Esophagus muscularis mucosa (tissue), 4 donors: ENCODE measurements around the gene BAG5. TPM values are rescaled to one million over a fixed set of nuclear protein-coding genes. Genes with fewer than 3 reads are reported as not detected.

ENCODE experiments used
- DNase-seq: peaks from one replicate; pipeline ENCODE4 v3.0.0-alpha.2; 2017; ENCODE audit errors: extremely low spot score
- H3K27ac ChIP-seq, 4 donors: fragments of 200-600 bp; sonication (generic); replicated peaks in 1 of 4; 1 replicate in 3 of 4; 2 replicates in 1 of 4; pipeline ENCODE4 v1.5.1; 2016 to 2019; ENCODE audit warnings: mild to moderate bottlenecking in 1 of 4
- H3K27me3 ChIP-seq, 4 donors: fragments of 200-600 bp; sonication (generic); one replicate each; pipeline versions ENCODE4 v1.5.1 to v1.6.0; 2016 to 2019
- H3K36me3 ChIP-seq, 4 donors: fragments of 200-600 bp; sonication (generic); one replicate each; pipeline ENCODE4 v1.5.1; 2016 to 2019
- H3K4me1 ChIP-seq, 4 donors: fragments of 200-600 bp; sonication (generic); one replicate each; pipeline ENCODE4 v1.5.1; 2016 to 2019
- H3K4me3 ChIP-seq, 4 donors: fragments of 200-600 bp; sonication (generic); 1 replicate in 2 of 4; 2 replicates in 2 of 4; pipeline ENCODE4 v1.5.1; 2016 to 2019; ENCODE audit warnings: mild to moderate bottlenecking in 4 of 4, moderate library complexity in 1 of 4
- H3K9me3 ChIP-seq, 4 donors: fragments of 200-600 bp; sonication (generic); 1 replicate in 3 of 4; 2 replicates in 1 of 4; pipeline ENCODE4 v1.5.1; 2016 to 2019
- EP300 ChIP-seq: sonication (generic); formaldehyde crosslinking; IDR thresholded peaks from one replicate; pipeline ENCODE4 v1.6.1; 2017; ENCODE audit warnings: antibody characterized with exemption
- POLR2A ChIP-seq: fragments of 450-650 bp; IDR thresholded peaks from one replicate; pipeline ENCODE4 v1.6.1; 2017; ENCODE audit warnings: antibody characterized with exemption, moderate library complexity, mild to moderate bottlenecking, low read depth
- POLR2AphosphoS5 ChIP-seq, 2 donors: sonication (generic); formaldehyde crosslinking; IDR thresholded peaks; one replicate each; pipeline ENCODE4 v1.6.1; 2017; ENCODE audit warnings: antibody characterized with exemption in 2 of 2
- whole genome bisulfite sequencing: methylation state at CpG from one replicate; pipeline ENCODE4 v1.1.5; 2018; 5-methylcytosine and 5-hydroxymethylcytosine counted together
- intact Hi-C: fragments of 100-400 bp; cut with DNase I; formaldehyde crosslinking; loops from one replicate; pipeline ENCODE4 v1.15.1; 2023
- total RNA-seq, 4 donors: library from RNA; depleted of rRNA; stranded (reverse); fragments of >200 nt; gene quantifications; one replicate each; pipeline versions ENCODE4 v1.1.0 to v1.2.1, GENCODE V29; 2016
- TF ChIP-seq, protein P1 (sequence below), 3 experiments: fragments of 200-600 bp in 2 of 3; fragments of 450-650 bp in 1 of 3; sonication (generic) in 2 of 3; IDR thresholded peaks; one replicate each; pipeline ENCODE4 v1.5.1; 2017 to 2019; ENCODE audit warnings: antibody characterized with exemption in 3 of 3, mild to moderate bottlenecking in 2 of 3, moderate library complexity in 1 of 3

The BAG5 gene
- total RNA-seq, 4 donors from 2014 or later, result 27.4 to 34.7 (median 28.3) TPM

- 3% methylated on average over 19 of the region's 25 CpGs for WGBS
- Histone ChIP-seq H3K4me3 (peak overlapping the region; percentile 39 to 41 (median 40)), H3K4me1 (peaks cover 17 to 25% (median 22%) of the 10 kb centered on the region in 4 donors), H3K36me3 (no peaks in the 10 kb centered on the region), H3K27ac (peak overlapping the region in 1 of 4 donors; percentile 60), H3K27me3 (no peaks in the 10 kb centered on the region), H3K9me3 (peaks cover 0 to 10% (median 8%) of the 10 kb centered on the region in 4 donors)
- peak; percentile 96 for DNase-seq
- intact Hi-C loops, result no loop called here
- TF ChIP-seq, protein P1, sequence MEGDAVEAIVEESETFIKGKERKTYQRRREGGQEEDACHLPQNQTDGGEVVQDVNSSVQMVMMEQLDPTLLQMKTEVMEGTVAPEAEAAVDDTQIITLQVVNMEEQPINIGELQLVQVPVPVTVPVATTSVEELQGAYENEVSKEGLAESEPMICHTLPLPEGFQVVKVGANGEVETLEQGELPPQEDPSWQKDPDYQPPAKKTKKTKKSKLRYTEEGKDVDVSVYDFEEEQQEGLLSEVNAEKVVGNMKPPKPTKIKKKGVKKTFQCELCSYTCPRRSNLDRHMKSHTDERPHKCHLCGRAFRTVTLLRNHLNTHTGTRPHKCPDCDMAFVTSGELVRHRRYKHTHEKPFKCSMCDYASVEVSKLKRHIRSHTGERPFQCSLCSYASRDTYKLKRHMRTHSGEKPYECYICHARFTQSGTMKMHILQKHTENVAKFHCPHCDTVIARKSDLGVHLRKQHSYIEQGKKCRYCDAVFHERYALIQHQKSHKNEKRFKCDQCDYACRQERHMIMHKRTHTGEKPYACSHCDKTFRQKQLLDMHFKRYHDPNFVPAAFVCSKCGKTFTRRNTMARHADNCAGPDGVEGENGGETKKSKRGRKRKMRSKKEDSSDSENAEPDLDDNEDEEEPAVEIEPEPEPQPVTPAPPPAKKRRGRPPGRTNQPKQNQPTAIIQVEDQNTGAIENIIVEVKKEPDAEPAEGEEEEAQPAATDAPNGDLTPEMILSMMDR (IDR thresholded peaks at IDR 0.05), result peak; percentile 24 to 40 (median 24)
- TF ChIP-seq POLR2AphosphoS5 (IDR thresholded peaks at IDR 0.05) (peak; percentile 89 to 94), EP300 (no peak)
Measured at GRCh38 chr14:103606963-103607668, 44.7 kb upstream of the BAG5 start.

- Histone ChIP-seq H3K9me3 (no peaks in the 10 kb centered on the region), H3K4me3 (no peak overlapping the region), H3K27ac (no peak overlapping the region), H3K36me3 (no peaks in the 10 kb centered on the region), H3K27me3 (no peaks in the 10 kb centered on the region), H3K4me1 (peaks cover 17 to 25% (median 22%) of the 10 kb centered on the region in 4 donors)
- intact Hi-C loops, result no loop called here
- no peak for TF ChIP-seq POLR2A
- TF ChIP-seq EP300, result no peak
- TF ChIP-seq POLR2AphosphoS5 (IDR thresholded peaks at IDR 0.05), result no peak
- TF ChIP-seq, protein P1 (IDR thresholded peaks at IDR 0.05), result no peak
- WGBS, result 100% methylated on average over 4 of the region's 5 CpGs
- DNase-seq, result no peak
Measured at GRCh38 chr14:103604620-103605019, 42.2 kb upstream of the BAG5 start.

DNA sequence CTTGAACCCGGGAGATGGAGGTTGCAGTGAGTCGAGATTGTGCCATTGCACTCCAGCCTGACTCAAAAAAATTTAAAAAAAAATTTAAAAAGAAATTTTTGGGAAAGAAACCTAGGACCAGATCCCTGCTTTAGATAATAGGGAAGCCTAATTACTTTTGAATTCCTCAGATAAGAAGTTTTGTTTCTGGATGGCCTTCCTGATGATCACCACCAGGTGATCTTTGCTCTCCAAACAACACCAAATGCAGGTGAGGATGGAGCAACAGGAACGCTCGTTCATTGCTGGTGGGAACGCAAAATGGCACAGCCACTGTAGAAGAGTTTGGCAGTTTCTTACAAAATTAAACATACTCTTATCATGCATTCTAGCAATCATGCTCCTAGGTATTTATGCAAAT is 38.0 kb upstream of the BAG5 start:
- intact Hi-C loops, result no loop called here
- 95% methylated on average over 5 of the region's 5 CpGs for WGBS

DNA sequence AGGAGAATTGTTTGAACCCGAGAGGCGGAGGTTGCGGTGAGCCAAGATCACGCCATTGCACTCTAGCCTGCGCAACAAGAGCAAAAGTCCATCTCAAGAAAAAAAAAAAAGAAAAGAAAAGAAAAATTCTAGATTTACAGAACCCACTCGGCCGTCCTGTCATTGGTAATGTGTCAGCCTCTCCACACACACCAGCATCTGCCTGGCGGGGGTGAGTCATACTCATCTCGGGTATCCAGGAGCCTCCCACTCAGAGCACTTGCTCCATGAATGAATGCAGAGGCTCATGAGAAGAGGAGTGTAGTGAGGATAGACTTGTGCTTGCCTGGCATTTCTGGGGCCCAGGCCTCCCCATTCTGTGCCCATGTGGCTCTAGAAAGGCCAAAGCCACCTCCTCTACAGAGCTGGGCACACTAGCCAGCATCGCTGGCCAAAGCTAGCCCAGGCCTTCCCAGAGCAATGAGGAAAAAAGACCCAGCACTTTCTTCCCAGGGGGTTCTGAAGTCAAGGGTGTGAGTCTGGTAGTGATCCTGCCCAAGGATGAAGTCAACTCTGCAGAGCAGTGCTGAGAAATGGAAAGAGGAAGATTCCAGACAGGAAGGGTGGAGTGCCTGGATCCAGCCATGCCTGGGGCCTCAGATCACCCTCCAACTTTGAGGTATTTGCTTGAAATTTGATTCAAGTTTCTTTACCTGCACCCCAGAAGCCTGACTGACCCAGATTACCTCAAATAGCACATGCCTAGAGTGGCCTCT is 35.3 kb upstream of the BAG5 start:
- Histone ChIP-seq H3K27me3 (no peaks in the 10 kb centered on the region), H3K4me1 (peaks cover 6 to 20% (median 17%) of the 10 kb centered on the region in 4 donors), H3K36me3 (no peaks in the 10 kb centered on the region), H3K27ac (no peak overlapping the region), H3K4me3 (no peak overlapping the region), H3K9me3 (no peaks in the 10 kb centered on the region)
- intact Hi-C loops, result no loop called here
- DNase-seq, result no peak
- 69% methylated on average over 9 of the region's 10 CpGs for WGBS
- TF ChIP-seq, protein P1 (IDR thresholded peaks at IDR 0.05), result no peak
- TF ChIP-seq EP300, result no peak
- TF ChIP-seq POLR2A, result no peak
- no peak for TF ChIP-seq POLR2AphosphoS5 (IDR thresholded peaks at IDR 0.05)

More for the DNA sequence above, 38.0 kb upstream of the BAG5 start:
- no peak for DNase-seq
- no peaks in the 10 kb centered on the region for H3K9me3 ChIP-seq
- no peak overlapping the region for H3K27ac ChIP-seq
- H3K4me3 ChIP-seq, result no peak overlapping the region
- peaks cover 0 to 12% (median 8%) of the 10 kb centered on the region in 4 donors for H3K4me1 ChIP-seq
- TF ChIP-seq EP300 (no peak), POLR2A (no peak), POLR2AphosphoS5 (IDR thresholded peaks at IDR 0.05) (no peak)
- TF ChIP-seq, protein P1 (IDR thresholded peaks at IDR 0.05), result no peak
- no peaks in the 10 kb centered on the region for H3K36me3 ChIP-seq
- no peaks in the 10 kb centered on the region for H3K27me3 ChIP-seq
